ENCODE data around the gene AADACL3.

- TF ChIP-seq, protein P1, sequence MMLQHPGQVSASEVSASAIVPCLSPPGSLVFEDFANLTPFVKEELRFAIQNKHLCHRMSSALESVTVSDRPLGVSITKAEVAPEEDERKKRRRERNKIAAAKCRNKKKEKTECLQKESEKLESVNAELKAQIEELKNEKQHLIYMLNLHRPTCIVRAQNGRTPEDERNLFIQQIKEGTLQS (CRISPR knock-in tag; IDR thresholded peaks at IDR 0.05), result no peak
- TF ChIP-seq, protein P2, sequence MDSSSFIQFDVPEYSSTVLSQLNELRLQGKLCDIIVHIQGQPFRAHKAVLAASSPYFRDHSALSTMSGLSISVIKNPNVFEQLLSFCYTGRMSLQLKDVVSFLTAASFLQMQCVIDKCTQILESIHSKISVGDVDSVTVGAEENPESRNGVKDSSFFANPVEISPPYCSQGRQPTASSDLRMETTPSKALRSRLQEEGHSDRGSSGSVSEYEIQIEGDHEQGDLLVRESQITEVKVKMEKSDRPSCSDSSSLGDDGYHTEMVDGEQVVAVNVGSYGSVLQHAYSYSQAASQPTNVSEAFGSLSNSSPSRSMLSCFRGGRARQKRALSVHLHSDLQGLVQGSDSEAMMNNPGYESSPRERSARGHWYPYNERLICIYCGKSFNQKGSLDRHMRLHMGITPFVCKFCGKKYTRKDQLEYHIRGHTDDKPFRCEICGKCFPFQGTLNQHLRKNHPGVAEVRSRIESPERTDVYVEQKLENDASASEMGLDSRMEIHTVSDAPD (CRISPR knock-in tag; IDR thresholded peaks at IDR 0.05), result no peak
- TF ChIP-seq, protein P3, sequence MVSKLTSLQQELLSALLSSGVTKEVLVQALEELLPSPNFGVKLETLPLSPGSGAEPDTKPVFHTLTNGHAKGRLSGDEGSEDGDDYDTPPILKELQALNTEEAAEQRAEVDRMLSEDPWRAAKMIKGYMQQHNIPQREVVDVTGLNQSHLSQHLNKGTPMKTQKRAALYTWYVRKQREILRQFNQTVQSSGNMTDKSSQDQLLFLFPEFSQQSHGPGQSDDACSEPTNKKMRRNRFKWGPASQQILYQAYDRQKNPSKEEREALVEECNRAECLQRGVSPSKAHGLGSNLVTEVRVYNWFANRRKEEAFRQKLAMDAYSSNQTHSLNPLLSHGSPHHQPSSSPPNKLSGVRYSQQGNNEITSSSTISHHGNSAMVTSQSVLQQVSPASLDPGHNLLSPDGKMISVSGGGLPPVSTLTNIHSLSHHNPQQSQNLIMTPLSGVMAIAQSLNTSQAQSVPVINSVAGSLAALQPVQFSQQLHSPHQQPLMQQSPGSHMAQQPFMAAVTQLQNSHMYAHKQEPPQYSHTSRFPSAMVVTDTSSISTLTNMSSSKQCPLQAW (CRISPR knock-in tag; IDR thresholded peaks at IDR 0.05), result no peak
- no peak for TF ChIP-seq MZF1 (CRISPR knock-in tag; IDR thresholded peaks at IDR 0.05; ENCODE audit: borderline replicate concordance)
- TF ChIP-seq, protein P4, sequence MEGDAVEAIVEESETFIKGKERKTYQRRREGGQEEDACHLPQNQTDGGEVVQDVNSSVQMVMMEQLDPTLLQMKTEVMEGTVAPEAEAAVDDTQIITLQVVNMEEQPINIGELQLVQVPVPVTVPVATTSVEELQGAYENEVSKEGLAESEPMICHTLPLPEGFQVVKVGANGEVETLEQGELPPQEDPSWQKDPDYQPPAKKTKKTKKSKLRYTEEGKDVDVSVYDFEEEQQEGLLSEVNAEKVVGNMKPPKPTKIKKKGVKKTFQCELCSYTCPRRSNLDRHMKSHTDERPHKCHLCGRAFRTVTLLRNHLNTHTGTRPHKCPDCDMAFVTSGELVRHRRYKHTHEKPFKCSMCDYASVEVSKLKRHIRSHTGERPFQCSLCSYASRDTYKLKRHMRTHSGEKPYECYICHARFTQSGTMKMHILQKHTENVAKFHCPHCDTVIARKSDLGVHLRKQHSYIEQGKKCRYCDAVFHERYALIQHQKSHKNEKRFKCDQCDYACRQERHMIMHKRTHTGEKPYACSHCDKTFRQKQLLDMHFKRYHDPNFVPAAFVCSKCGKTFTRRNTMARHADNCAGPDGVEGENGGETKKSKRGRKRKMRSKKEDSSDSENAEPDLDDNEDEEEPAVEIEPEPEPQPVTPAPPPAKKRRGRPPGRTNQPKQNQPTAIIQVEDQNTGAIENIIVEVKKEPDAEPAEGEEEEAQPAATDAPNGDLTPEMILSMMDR (CRISPR knock-in tag; IDR thresholded peaks at IDR 0.05), result no peak
- TF ChIP-seq, protein P5, sequence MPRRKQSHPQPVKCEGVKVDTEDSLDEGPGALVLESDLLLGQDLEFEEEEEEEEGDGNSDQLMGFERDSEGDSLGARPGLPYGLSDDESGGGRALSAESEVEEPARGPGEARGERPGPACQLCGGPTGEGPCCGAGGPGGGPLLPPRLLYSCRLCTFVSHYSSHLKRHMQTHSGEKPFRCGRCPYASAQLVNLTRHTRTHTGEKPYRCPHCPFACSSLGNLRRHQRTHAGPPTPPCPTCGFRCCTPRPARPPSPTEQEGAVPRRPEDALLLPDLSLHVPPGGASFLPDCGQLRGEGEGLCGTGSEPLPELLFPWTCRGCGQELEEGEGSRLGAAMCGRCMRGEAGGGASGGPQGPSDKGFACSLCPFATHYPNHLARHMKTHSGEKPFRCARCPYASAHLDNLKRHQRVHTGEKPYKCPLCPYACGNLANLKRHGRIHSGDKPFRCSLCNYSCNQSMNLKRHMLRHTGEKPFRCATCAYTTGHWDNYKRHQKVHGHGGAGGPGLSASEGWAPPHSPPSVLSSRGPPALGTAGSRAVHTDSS (CRISPR knock-in tag; conservative IDR thresholded peaks at IDR 0.05), result no peak
- no peak for TF ChIP-seq TARDBP (CRISPR knock-in tag; IDR thresholded peaks at IDR 0.05)
- TF ChIP-seq ESRRA (CRISPR knock-in tag; IDR thresholded peaks at IDR 0.05; ENCODE audit: low read depth), result no peak
- no peak for TF ChIP-seq ZSCAN9 (CRISPR knock-in tag; IDR thresholded peaks at IDR 0.05; ENCODE audit: borderline replicate concordance)
- no peak for TF ChIP-seq ZBTB40 (IDR thresholded peaks at IDR 0.05)
- no peak for TF ChIP-seq ZBTB40 (CRISPR knock-in tag; IDR thresholded peaks at IDR 0.05)
- no peak for TF ChIP-seq GTF2F1 (IDR thresholded peaks at IDR 0.05; ENCODE audit: low read length)
- no peak for TF ChIP-seq SAFB2 (CRISPR knock-in tag; IDR thresholded peaks at IDR 0.05; ENCODE audit: borderline replicate concordance, low read depth)
- no peak for TF ChIP-seq SRF (IDR thresholded peaks at IDR 0.05; ENCODE audit: low read depth, low read length)
These were observed 6.8 kb upstream of the AADACL3 start for GRCh38 chr1:12709091-12709491.

Measured in HepG2 (cell line).